Mesendoderm (in vitro differentiated cells): Measurements from ENCODE around the gene FILIP1L.

ENCODE experiments used
- DNase-seq: peaks from one replicate; pipeline ENCODE4 v3.0.0; 2013
- H2AK5ac ChIP-seq: 2 replicates; pipeline ENCODE4 v1.6.1; 2013; ENCODE audit warnings: low read length, inconsistent platforms
- H2BK120ac ChIP-seq: 2 replicates; pipeline ENCODE4 v1.6.1; 2013; ENCODE audit warnings: low read depth, mild to moderate bottlenecking, low read length, moderate library complexity, mixed read lengths
- H2BK15ac ChIP-seq: replicated peaks from 2 replicates; pipeline ENCODE4 v1.6.1; 2013; ENCODE audit warnings: low read depth, mild to moderate bottlenecking, moderate library complexity
- H2BK5ac ChIP-seq: 2 replicates; pipeline ENCODE4 v1.6.1; 2013; ENCODE audit warnings: low read length, inconsistent platforms
- H3K18ac ChIP-seq: 2 replicates; pipeline ENCODE4 v1.6.1; 2013; ENCODE audit warnings: mild to moderate bottlenecking, low read length, mixed read lengths
- H3K23ac ChIP-seq: one replicate; pipeline ENCODE4 v1.6.1; 2013; ENCODE audit warnings: low read length
- H3K27ac ChIP-seq: 2 replicates; pipeline ENCODE4 v1.5.1; 2013; ENCODE audit warnings: low read depth, mild to moderate bottlenecking, inconsistent platforms, low read length, moderate library complexity
- H3K27me3 ChIP-seq: 2 replicates; pipeline ENCODE4 v1.6.1; 2013; ENCODE audit warnings: low read length, control low read depth, mild to moderate bottlenecking, inconsistent platforms; ENCODE audit not compliant: insufficient read depth, poor library complexity
- H3K36me3 ChIP-seq: 2 replicates; pipeline ENCODE4 v1.6.1; 2013; ENCODE audit warnings: low read length, inconsistent platforms; ENCODE audit not compliant: control insufficient read depth, insufficient read depth
- H3K4ac ChIP-seq: one replicate; pipeline ENCODE4 v1.6.1; 2013; ENCODE audit warnings: low read depth, mild to moderate bottlenecking, low read length, moderate library complexity
- H3K4me1 ChIP-seq: 2 replicates; pipeline ENCODE4 v1.6.1; 2013; ENCODE audit warnings: low read depth, low read length, inconsistent platforms; ENCODE audit not compliant: control insufficient read depth
- H3K4me2 ChIP-seq: 2 replicates; pipeline ENCODE4 v1.6.1; 2013; ENCODE audit warnings: low read length
- H3K4me3 ChIP-seq: 2 replicates; pipeline ENCODE4 v1.5.1; 2013; ENCODE audit warnings: mild to moderate bottlenecking, low read length
- H3K56ac ChIP-seq: one replicate; pipeline ENCODE4 v1.6.1; 2013; ENCODE audit warnings: low read length
- H3K79me1 ChIP-seq: 2 replicates; pipeline ENCODE4 v1.6.1; 2013; ENCODE audit warnings: low read length, inconsistent platforms
- H3K79me2 ChIP-seq: 2 replicates; pipeline ENCODE4 v1.6.1; 2013; ENCODE audit warnings: mild to moderate bottlenecking, low read length; ENCODE audit not compliant: control insufficient read depth, insufficient read depth
- H3K9ac ChIP-seq: 2 replicates; pipeline ENCODE4 v1.6.1; 2013; ENCODE audit warnings: low read length, inconsistent platforms
- H4K5ac ChIP-seq: one replicate; pipeline ENCODE4 v1.6.1; 2013; ENCODE audit warnings: low read length
- H4K8ac ChIP-seq: one replicate; pipeline ENCODE4 v1.6.1; 2013; ENCODE audit warnings: low read depth, mild to moderate bottlenecking, control low read depth, low read length, moderate library complexity
- WGBS: extraction: QIAGEN DNeasy Blood & Tissue Kit; methylation state at CpG from one replicate; pipeline ENCODE4 v1.1.7; 2013; ENCODE audit warnings: low lambda C conversion rate, missing lambda C conversion rate; ENCODE audit not compliant: insufficient coverage; ENCODE audit errors: extremely low coverage; 5-methylcytosine and 5-hydroxymethylcytosine counted together

Gene FILIP1L

DNA sequence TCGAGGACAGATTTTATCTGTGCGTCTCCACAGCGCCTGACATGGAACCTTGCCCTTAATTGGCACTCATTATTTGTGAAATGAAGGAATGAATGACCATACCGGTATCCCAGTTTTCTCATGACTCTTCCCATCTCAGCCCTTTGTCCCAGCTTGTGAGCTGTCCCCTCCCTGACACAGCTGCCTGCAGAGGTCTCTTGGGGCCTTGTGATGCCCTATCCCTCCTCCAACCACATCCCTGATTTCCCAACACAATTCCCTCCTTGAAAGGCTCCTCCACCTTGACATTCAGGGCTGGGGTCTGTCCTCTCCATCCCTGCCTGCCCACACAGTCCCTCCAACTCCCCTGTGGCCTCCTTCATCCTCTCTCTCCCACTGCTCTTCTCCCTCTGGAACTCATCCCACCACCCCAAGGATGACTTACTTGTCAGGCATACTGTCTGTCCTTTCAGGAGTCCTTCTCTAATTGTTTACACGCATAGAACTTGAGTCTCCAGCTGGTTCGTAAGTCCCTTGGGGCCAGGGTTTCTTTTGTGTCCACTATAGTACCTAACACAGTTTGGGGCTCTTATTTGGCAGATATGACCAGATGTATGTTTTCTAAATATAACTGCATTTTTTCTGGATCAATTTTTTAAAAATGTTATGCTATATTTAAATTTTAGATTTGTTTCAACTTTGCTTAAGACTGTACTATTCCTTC is 35.6 kb upstream of the FILIP1L start:
- H4K5ac ChIP-seq, result no peak overlapping the region
- no peak overlapping the region for H2AK5ac ChIP-seq
- no peaks in the 10 kb centered on the region for H3K27me3 ChIP-seq
- H3K23ac ChIP-seq, result no peak overlapping the region
- H3K56ac ChIP-seq, result no peak overlapping the region
- no peak for DNase-seq
- no CpG with 5 or more reads among the region's 6 CpGs for whole genome bisulfite sequencing
- no peak overlapping the region for H4K8ac ChIP-seq
- no peaks in the 10 kb centered on the region for H3K36me3 ChIP-seq
- no peak overlapping the region for H3K27ac ChIP-seq
- H2BK120ac ChIP-seq, result no peak overlapping the region
- no peak overlapping the region for H3K4me2 ChIP-seq
- H3K18ac ChIP-seq, result no peak overlapping the region
- H3K4me3 ChIP-seq, result no peak overlapping the region
- no peaks in the 10 kb centered on the region for H3K79me2 ChIP-seq
- H3K4me1 ChIP-seq, result no peaks in the 10 kb centered on the region
- no peaks in the 10 kb centered on the region for H3K79me1 ChIP-seq
- no peak overlapping the region for H3K9ac ChIP-seq
- H2BK15ac ChIP-seq, result no peak overlapping the region
- H2BK5ac ChIP-seq, result no peak overlapping the region
- H3K4ac ChIP-seq, result no peak overlapping the region

DNA sequence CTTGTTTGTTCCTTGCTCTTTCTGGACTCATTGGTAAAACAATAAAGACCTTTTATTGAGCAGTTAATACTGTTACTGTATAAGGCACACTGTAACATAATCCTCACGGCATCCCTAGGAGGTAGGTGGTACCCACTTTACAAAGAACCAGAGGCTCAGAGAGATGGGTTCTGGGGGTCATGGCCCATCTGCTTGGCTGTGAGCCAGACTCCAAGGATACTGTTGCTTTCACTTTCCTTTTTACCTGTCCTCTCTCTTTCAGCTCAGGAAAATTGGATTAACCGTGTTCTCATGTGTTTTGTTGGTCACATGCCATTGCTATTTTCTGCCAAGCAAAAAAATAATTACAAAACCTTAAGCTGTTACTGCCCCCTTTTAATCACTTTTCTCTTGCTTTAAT is 34.8 kb upstream of the FILIP1L start:
- H3K36me3 ChIP-seq, result no peaks in the 10 kb centered on the region
- no peaks in the 10 kb centered on the region for H3K79me2 ChIP-seq
- H3K4me1 ChIP-seq, result no peaks in the 10 kb centered on the region
- H2BK120ac ChIP-seq, result no peak overlapping the region
- H3K18ac ChIP-seq, result no peak overlapping the region
- no peak overlapping the region for H3K23ac ChIP-seq
- no peak for DNase-seq
- no peak overlapping the region for H3K4ac ChIP-seq
- no peak overlapping the region for H4K5ac ChIP-seq
- H2AK5ac ChIP-seq, result no peak overlapping the region
- no peak overlapping the region for H3K27ac ChIP-seq
- no peak overlapping the region for H3K56ac ChIP-seq
- H3K27me3 ChIP-seq, result no peaks in the 10 kb centered on the region
- H2BK15ac ChIP-seq, result no peak overlapping the region
- H3K9ac ChIP-seq, result no peak overlapping the region
- no CpG with 5 or more reads among the region's 2 CpGs for WGBS
- no peak overlapping the region for H3K4me3 ChIP-seq
- H3K4me2 ChIP-seq, result no peak overlapping the region
- H4K8ac ChIP-seq, result no peak overlapping the region
- no peaks in the 10 kb centered on the region for H3K79me1 ChIP-seq
- no peak overlapping the region for H2BK5ac ChIP-seq

DNA sequence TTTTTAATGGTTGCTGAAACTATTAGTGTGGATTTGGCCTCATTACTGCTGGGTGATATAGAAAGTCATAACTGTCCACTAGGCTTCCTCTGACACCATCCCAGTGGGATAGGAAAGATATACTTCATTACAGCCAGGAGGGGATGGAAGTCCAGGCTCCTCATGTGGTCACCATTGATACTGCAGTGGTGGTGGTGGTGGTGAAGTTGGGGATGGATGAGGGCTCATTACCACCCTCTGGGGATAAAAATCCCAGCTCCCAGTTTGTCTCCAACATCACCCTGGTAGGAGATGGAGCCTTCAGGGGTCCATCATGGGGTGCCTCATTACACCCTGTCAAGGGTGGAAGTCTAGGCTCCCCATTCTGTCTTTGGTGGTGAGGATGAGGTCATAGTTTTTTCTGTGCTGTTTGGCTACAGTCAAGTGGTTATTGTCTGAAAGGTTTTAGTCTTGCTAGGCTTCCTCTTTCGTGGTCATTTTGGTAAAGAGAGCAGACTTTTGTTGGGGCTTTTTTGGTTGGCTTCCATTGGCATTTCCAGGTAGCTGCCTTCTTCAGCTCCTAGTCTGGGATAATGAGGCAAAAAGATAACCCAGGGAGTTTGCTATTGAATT is 30.1 kb upstream of the FILIP1L start:
- Histone ChIP-seq H3K56ac (no peak overlapping the region), H3K27ac (no peak overlapping the region), H3K4me3 (no peak overlapping the region), H2BK5ac (no peak overlapping the region), H2AK5ac (no peak overlapping the region), H2BK15ac (no peak overlapping the region), H3K27me3 (no peaks in the 10 kb centered on the region), H4K8ac (no peak overlapping the region), H4K5ac (no peak overlapping the region), H3K4me1 (no peaks in the 10 kb centered on the region), H3K36me3 (no peaks in the 10 kb centered on the region), H3K79me2 (no peaks in the 10 kb centered on the region), H3K4ac (no peak overlapping the region), H3K79me1 (no peaks in the 10 kb centered on the region), H3K23ac (no peak overlapping the region), H3K4me2 (no peak overlapping the region), H3K9ac (no peak overlapping the region), H3K18ac (no peak overlapping the region), H2BK120ac (no peak overlapping the region)
- WGBS, result no CpG with 5 or more reads among the region's 1 CpG
- no peak for DNase-seq

DNA sequence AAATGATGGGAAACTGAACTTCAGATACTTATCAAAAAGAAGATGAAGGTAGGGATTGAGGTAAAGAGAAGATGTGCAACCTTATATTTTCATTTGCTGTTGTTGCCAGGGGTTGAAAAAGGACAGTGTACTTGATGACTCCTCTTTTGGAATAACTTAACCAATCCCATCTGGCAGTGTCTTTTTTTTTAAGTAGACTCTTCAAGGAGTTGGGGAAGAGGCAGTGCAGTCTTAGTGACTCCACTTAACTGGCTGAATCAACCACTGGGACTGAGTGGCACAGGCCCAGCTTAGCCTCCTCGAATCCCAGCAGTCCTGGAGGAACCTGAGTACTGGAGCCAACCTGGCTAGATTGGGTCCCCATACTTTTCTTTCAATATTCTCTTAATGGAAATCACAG is 27.3 kb upstream of the FILIP1L start:
- H3K4me3 ChIP-seq, result no peak overlapping the region
- H3K18ac ChIP-seq, result no peak overlapping the region
- no peaks in the 10 kb centered on the region for H3K36me3 ChIP-seq
- no peaks in the 10 kb centered on the region for H3K79me2 ChIP-seq
- no peak overlapping the region for H3K56ac ChIP-seq
- no peak overlapping the region for H3K9ac ChIP-seq
- no peak overlapping the region for H2BK5ac ChIP-seq
- H4K8ac ChIP-seq, result no peak overlapping the region
- H3K4me1 ChIP-seq, result no peaks in the 10 kb centered on the region
- no peak overlapping the region for H4K5ac ChIP-seq
- H3K79me1 ChIP-seq, result no peaks in the 10 kb centered on the region
- H3K4ac ChIP-seq, result no peak overlapping the region
- WGBS, result no CpG with 5 or more reads among the region's 1 CpG
- no peak overlapping the region for H3K23ac ChIP-seq
- H2BK15ac ChIP-seq, result no peak overlapping the region
- H3K27ac ChIP-seq, result no peak overlapping the region
- H2AK5ac ChIP-seq, result no peak overlapping the region
- H3K4me2 ChIP-seq, result no peak overlapping the region
- DNase-seq, result no peak
- no peaks in the 10 kb centered on the region for H3K27me3 ChIP-seq
- no peak overlapping the region for H2BK120ac ChIP-seq

DNA sequence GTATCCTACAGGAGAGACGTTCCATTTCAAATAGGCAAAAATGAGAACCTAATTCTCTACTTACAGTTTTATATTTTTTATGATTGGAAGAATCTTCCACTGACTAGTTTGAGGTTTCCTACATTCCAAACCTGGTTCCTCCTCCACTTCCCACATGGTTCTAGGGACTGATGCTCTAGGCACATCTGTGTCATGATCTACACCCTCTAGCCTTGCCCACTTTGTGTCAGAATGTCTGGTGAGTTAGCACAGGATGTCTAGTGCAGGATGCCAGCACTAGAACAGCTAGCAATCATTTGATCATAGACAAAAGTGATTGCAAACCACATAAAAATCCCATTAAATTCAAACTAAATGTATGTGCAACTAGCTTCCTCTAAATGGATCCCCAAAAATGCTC is 26.7 kb upstream of the FILIP1L start:
- no peak overlapping the region for H3K4me2 ChIP-seq
- H3K4me3 ChIP-seq, result no peak overlapping the region
- H3K18ac ChIP-seq, result no peak overlapping the region
- H3K4ac ChIP-seq, result no peak overlapping the region
- H4K8ac ChIP-seq, result no peak overlapping the region
- H3K36me3 ChIP-seq, result no peaks in the 10 kb centered on the region
- no peak overlapping the region for H4K5ac ChIP-seq
- no CpG with 5 or more reads among the region's 1 CpG for WGBS
- no peak overlapping the region for H3K56ac ChIP-seq
- no peak overlapping the region for H2BK120ac ChIP-seq
- no peak overlapping the region for H2BK15ac ChIP-seq
- no peaks in the 10 kb centered on the region for H3K27me3 ChIP-seq
- no peak overlapping the region for H3K9ac ChIP-seq
- H3K79me1 ChIP-seq, result no peaks in the 10 kb centered on the region
- H3K4me1 ChIP-seq, result no peaks in the 10 kb centered on the region
- H3K79me2 ChIP-seq, result no peaks in the 10 kb centered on the region
- no peak overlapping the region for H2AK5ac ChIP-seq
- DNase-seq, result no peak
- no peak overlapping the region for H2BK5ac ChIP-seq
- no peak overlapping the region for H3K27ac ChIP-seq
- no peak overlapping the region for H3K23ac ChIP-seq

DNA sequence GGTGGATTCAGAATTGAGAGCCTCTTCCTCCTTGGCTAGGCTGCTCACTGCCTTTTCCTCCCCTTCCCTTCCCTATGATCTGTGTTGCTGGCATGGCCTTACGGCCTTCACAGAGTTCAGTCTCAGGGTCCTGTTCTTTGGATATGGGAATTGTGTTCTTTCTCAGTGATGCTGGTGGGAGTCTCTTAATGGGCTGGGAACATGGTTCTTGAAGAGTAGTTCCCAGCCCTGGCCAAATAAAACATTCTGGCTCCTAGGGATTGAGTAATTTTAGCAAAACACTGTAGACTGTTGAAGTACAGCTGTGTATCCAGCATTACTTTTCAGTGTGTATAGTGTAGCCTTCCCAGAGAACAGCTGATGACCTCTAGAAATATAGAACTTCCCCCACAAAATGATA is 22.6 kb upstream of the FILIP1L start:
- Histone ChIP-seq H3K27me3 (no peaks in the 10 kb centered on the region), H3K18ac (no peak overlapping the region), H3K9ac (no peak overlapping the region), H3K4me1 (no peaks in the 10 kb centered on the region), H3K23ac (no peak overlapping the region), H3K36me3 (no peaks in the 10 kb centered on the region), H3K27ac (no peak overlapping the region), H2BK120ac (no peak overlapping the region), H3K4ac (no peak overlapping the region), H2AK5ac (no peak overlapping the region), H2BK5ac (no peak overlapping the region), H3K79me2 (no peaks in the 10 kb centered on the region), H4K5ac (no peak overlapping the region), H3K79me1 (no peaks in the 10 kb centered on the region), H4K8ac (no peak overlapping the region), H3K56ac (no peak overlapping the region), H3K4me3 (no peak overlapping the region), H2BK15ac (no peak overlapping the region), H3K4me2 (no peak overlapping the region)
- no peak for DNase-seq
- WGBS, result no CpG with 5 or more reads among the region's 1 CpG
